ENCODE results near the gene IPCEF1. TPM values are rescaled to one million over a fixed set of nuclear protein-coding genes. Genes with fewer than 3 reads are reported as not detected.
"Not testable (repeated sequence)": the region's sequence is repeated elsewhere in the genome, so short reads cannot be mapped to it uniquely, and the experiment has no call there.

IPCEF1 gene
- polyA plus RNA-seq, 3 donors: 14.7 to 29.7 (median 16.5) TPM

DNA sequence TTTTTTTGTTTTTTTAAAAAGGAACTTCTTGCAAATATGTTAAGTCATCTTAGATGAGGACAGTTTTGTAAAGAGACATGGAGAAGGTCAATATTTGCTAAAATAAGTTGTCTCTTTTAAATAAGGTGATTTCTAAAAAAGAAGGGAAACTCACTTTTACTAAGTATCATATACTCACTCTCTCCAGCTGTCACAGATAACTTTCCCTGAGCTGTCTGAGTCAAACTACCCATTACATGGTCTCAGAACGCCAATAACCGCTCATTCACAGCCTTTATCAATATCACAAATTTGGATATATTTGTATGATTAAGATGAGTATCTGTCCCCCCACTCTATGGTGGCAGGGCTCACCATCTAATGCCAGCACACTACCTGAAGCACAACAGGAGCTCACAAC is 47.6 kb downstream of the IPCEF1 start:
- Histone ChIP-seq H3K27me3 (ENCODE audit: control insufficient read depth in 2 of 2, insufficient read depth in 2 of 2, low read length in 2 of 2) (no peaks in the 10 kb centered on the region), H3K36me3 (replicated peaks in 1 of 2; ENCODE audit: control insufficient read depth in 1 of 2, insufficient read depth in 2 of 2, low read length in 2 of 2) (peaks cover 31 to 52% of the 10 kb centered on the region in 2 donors), H3K4me3 (replicated peaks in 1 of 3; ENCODE audit: low read depth in 2 of 3, low read length in 3 of 3) (no peak overlapping the region), H4K20me1 (ENCODE audit: insufficient read depth, low read length) (peaks cover 61% of the 10 kb centered on the region), H3K27ac (ENCODE audit: low read depth in 1 of 2, low read length in 2 of 2) (peak overlapping the region in 1 of 2 donors; percentile 66), H3K4me2 (replicated peaks; ENCODE audit: extremely low read depth, low read length, poor library complexity, severe bottlenecking) (no peak overlapping the region), H3K9me3 (replicated peaks in 1 of 2; ENCODE audit: control insufficient read depth in 1 of 2, insufficient read depth in 1 of 2, low read length in 2 of 2) (no peaks in the 10 kb centered on the region), H2AFZ (ENCODE audit: insufficient read depth, low read depth, low read length, poor library complexity, severe bottlenecking) (no peak overlapping the region), H3K79me2 (ENCODE audit: insufficient read depth, low read length) (peaks cover 97% of the 10 kb centered on the region), H3K4me1 (ENCODE audit: control insufficient read depth in 1 of 2, insufficient read depth in 2 of 2, low read length in 2 of 2) (peaks cover 24 to 33% of the 10 kb centered on the region in 2 donors), H3K9ac (ENCODE audit: insufficient read depth, low read length, poor library complexity, severe bottlenecking) (no peak overlapping the region)
- Mint-ChIP-seq H3K36me3 (peaks cover 47 to 61% of the 10 kb centered on the region in 2 donors), H3K27ac (peak overlapping the region in 6 of 7 donors; percentile 0 to 85 (median 67)), H3K4me1 (peaks cover 38% of the 10 kb centered on the region), H3K9me3 (peaks cover 0 to 9% (median 4%) of the 10 kb centered on the region in 7 donors), H3K27me3 (ENCODE audit: low read depth in 3 of 3) (no peaks in the 10 kb centered on the region), H3K4me3 (no peak overlapping the region)
- no peak for DNase-seq
- TF ChIP-seq, protein P1, sequence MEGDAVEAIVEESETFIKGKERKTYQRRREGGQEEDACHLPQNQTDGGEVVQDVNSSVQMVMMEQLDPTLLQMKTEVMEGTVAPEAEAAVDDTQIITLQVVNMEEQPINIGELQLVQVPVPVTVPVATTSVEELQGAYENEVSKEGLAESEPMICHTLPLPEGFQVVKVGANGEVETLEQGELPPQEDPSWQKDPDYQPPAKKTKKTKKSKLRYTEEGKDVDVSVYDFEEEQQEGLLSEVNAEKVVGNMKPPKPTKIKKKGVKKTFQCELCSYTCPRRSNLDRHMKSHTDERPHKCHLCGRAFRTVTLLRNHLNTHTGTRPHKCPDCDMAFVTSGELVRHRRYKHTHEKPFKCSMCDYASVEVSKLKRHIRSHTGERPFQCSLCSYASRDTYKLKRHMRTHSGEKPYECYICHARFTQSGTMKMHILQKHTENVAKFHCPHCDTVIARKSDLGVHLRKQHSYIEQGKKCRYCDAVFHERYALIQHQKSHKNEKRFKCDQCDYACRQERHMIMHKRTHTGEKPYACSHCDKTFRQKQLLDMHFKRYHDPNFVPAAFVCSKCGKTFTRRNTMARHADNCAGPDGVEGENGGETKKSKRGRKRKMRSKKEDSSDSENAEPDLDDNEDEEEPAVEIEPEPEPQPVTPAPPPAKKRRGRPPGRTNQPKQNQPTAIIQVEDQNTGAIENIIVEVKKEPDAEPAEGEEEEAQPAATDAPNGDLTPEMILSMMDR (IDR thresholded peaks at IDR 0.05): no peak
- intact Hi-C loops (cut with micrococcal nuclease): loop anchor here in 1 of 2 donors (10.0 kb wide), 1 partner anchor 54 kb away; no protein-coding TSS in a partner anchor
- WGBS (ENCODE audit: insufficient coverage): no CpG with 5 or more reads among the region's 2 CpGs

DNA sequence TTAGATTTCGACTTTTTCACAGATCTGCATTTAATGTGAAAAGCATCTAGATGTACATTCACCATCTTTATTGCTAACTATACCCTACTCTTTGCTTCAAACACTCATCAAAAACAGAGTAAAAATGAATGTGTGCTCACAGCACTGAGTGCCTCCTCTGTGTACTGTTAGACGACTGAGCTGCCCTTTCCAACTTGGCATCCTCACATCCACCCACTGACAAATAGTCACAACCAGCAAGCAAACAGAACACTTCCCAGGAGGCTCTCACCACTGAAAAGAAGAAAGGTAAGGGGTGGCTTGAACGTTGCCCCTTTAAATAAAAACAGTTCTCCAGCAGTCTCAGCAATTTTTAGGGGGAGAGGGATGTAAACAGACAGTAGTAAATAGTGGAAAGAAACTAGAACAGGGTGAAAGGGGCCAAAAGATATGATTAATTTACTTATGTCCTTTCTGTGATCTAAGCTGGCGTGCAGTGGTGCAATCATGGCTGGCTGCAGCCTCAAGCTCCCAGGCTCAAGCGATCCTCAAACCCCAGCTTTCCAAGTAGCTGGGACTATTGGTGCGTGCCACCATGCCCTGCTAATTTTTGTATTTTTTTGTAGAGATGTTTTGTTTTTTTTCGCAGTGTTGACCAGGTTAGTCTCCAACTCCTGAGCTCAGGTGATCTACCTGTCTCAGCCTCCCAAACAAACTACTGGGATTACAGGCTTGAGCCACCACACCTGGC is 48.7 kb downstream of the IPCEF1 start:
- TF ChIP-seq, protein P1 (IDR thresholded peaks at IDR 0.05): no peak
- H3K4me1 ChIP-seq (ENCODE audit: control insufficient read depth in 1 of 2, insufficient read depth in 2 of 2, low read length in 2 of 2): peaks cover 35 to 44% of the 10 kb centered on the region in 2 donors
- H2AFZ ChIP-seq (ENCODE audit: insufficient read depth, low read depth, low read length, poor library complexity, severe bottlenecking): no peak overlapping the region
- intact Hi-C loops (cut with micrococcal nuclease): loop anchor here in 1 of 2 donors (10.0 kb wide), 1 partner anchor 53 kb away; no protein-coding TSS in a partner anchor
- H3K27ac Mint-ChIP-seq: peak overlapping the region in 1 of 7 donors; percentile 7
- H3K4me1 Mint-ChIP-seq: peaks cover 49% of the 10 kb centered on the region
- no peaks in the 10 kb centered on the region for H3K27me3 ChIP-seq (ENCODE audit: control insufficient read depth in 2 of 2, insufficient read depth in 2 of 2, low read length in 2 of 2)
- no peak for DNase-seq
- H3K4me2 ChIP-seq (replicated peaks; ENCODE audit: extremely low read depth, low read length, poor library complexity, severe bottlenecking): no peak overlapping the region
- H3K36me3 Mint-ChIP-seq: peaks cover 45 to 53% of the 10 kb centered on the region in 2 donors
- 96% methylated on average over 3 of the region's 7 CpGs for WGBS (ENCODE audit: insufficient coverage)
- peaks cover 25 to 48% of the 10 kb centered on the region in 2 donors for H3K36me3 ChIP-seq (replicated peaks in 1 of 2; ENCODE audit: control insufficient read depth in 1 of 2, insufficient read depth in 2 of 2, low read length in 2 of 2)
- no peaks in the 10 kb centered on the region for H3K9me3 ChIP-seq (replicated peaks in 1 of 2; ENCODE audit: control insufficient read depth in 1 of 2, insufficient read depth in 1 of 2, low read length in 2 of 2)
- peaks cover 61% of the 10 kb centered on the region for H4K20me1 ChIP-seq (ENCODE audit: insufficient read depth, low read length)
- H3K27me3 Mint-ChIP-seq (ENCODE audit: low read depth in 3 of 3): no peaks in the 10 kb centered on the region
- peaks cover 0 to 9% (median 4%) of the 10 kb centered on the region in 7 donors for H3K9me3 Mint-ChIP-seq
- H3K27ac ChIP-seq (ENCODE audit: low read depth in 1 of 2, low read length in 2 of 2): no peak overlapping the region
- peaks cover 98% of the 10 kb centered on the region for H3K79me2 ChIP-seq (ENCODE audit: insufficient read depth, low read length)
- H3K4me3 Mint-ChIP-seq: no peak overlapping the region
- no peak overlapping the region for H3K9ac ChIP-seq (ENCODE audit: insufficient read depth, low read length, poor library complexity, severe bottlenecking)
- no peak overlapping the region for H3K4me3 ChIP-seq (replicated peaks in 1 of 3; ENCODE audit: low read depth in 2 of 3, low read length in 3 of 3)

DNA sequence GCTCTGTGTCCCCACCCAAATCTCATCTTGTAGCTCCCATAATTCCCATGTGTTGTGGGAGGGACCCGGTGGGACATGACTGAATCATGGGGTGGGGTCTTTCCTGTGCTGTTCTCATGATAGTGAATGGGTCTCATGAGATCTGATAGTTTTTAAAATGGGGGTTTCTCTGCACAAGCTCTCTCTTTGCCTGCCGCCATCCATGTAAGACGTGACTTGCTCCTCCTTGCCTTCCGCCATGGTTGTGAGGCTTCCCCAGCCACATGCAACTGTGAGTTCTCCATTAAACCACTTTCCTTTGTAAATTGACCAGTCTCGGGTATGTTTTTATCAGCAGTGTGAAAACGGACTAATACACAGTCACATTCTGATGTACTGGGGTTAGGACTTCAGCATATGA is 49.5 kb downstream of the IPCEF1 start:
- Histone ChIP-seq H3K4me1 (ENCODE audit: control insufficient read depth in 1 of 2, insufficient read depth in 2 of 2, low read length in 2 of 2) (peaks cover 42 to 52% of the 10 kb centered on the region in 2 donors), H4K20me1 (ENCODE audit: insufficient read depth, low read length) (peaks cover 66% of the 10 kb centered on the region), H3K79me2 (ENCODE audit: insufficient read depth, low read length) (peaks cover 98% of the 10 kb centered on the region), H3K36me3 (replicated peaks in 1 of 2; ENCODE audit: control insufficient read depth in 1 of 2, insufficient read depth in 2 of 2, low read length in 2 of 2) (peaks cover 20 to 41% of the 10 kb centered on the region in 2 donors)
- H3K27me3 ChIP-seq (ENCODE audit: control insufficient read depth in 2 of 2, insufficient read depth in 2 of 2, low read length in 2 of 2); DNase-seq; H3K27ac ChIP-seq (ENCODE audit: low read depth in 1 of 2, low read length in 2 of 2); H3K4me3 ChIP-seq (replicated peaks in 1 of 3; ENCODE audit: low read depth in 2 of 3, low read length in 3 of 3); H3K9me3 Mint-ChIP-seq; H3K4me2 ChIP-seq (replicated peaks; ENCODE audit: extremely low read depth, low read length, poor library complexity, severe bottlenecking); H2AFZ ChIP-seq (ENCODE audit: insufficient read depth, low read depth, low read length, poor library complexity, severe bottlenecking); H3K27me3 Mint-ChIP-seq (ENCODE audit: low read depth in 3 of 3); H3K9me3 ChIP-seq (replicated peaks in 1 of 2; ENCODE audit: control insufficient read depth in 1 of 2, insufficient read depth in 1 of 2, low read length in 2 of 2); H3K9ac ChIP-seq (ENCODE audit: insufficient read depth, low read length, poor library complexity, severe bottlenecking); H3K4me3 Mint-ChIP-seq: not testable (repeated sequence)
- Mint-ChIP-seq H3K36me3 (peaks cover 44 to 48% of the 10 kb centered on the region in 2 donors), H3K27ac (peak overlapping the region in 2 of 7 donors; percentile 23 to 38), H3K4me1 (peaks cover 57% of the 10 kb centered on the region)
- 100% methylated on average over 1 of the region's 6 CpGs for WGBS (ENCODE audit: insufficient coverage)
- intact Hi-C loops (cut with micrococcal nuclease): loop anchor here in 1 of 2 donors (10.0 kb wide), 1 partner anchor 52 kb away; no protein-coding TSS in a partner anchor

Measured in CD14-positive monocyte (primary cell).